Parathyroid adenoma (tissue), 2 donors: ENCODE data around the gene GPC6.

Experiments used
- H2AFZ ChIP-seq: fragments of 300-600 bp; sonication (generic); one replicate; pipeline ENCODE4 v1.7.0; 2017; ENCODE audit warnings: antibody characterized with exemption, mild to moderate bottlenecking
- H3K27ac ChIP-seq: fragments of 300-600 bp; sonication (generic); one replicate; pipeline ENCODE4 v1.7.0; 2017
- H3K27me3 ChIP-seq: fragments of 300-600 bp; sonication (generic); one replicate; pipeline ENCODE4 v1.7.0; 2017; ENCODE audit warnings: low read length; ENCODE audit not compliant: control insufficient read depth, insufficient read depth
- H3K36me3 ChIP-seq: fragments of 300-600 bp; sonication (generic); one replicate; pipeline ENCODE4 v1.7.0; 2017; ENCODE audit warnings: low read length; ENCODE audit not compliant: control insufficient read depth, insufficient read depth
- H3K4me1 ChIP-seq: fragments of 300-600 bp; sonication (generic); one replicate; pipeline ENCODE4 v1.7.0; 2017; ENCODE audit warnings: control low read depth
- H3K4me2 ChIP-seq: fragments of 300-600 bp; sonication (generic); one replicate; pipeline ENCODE4 v1.7.0; 2017; ENCODE audit warnings: low read length
- H3K4me3 ChIP-seq: fragments of 300-600 bp; sonication (generic); one replicate; pipeline ENCODE4 v1.7.0; 2017; ENCODE audit warnings: low read depth, low read length
- H3K79me2 ChIP-seq: fragments of 300-600 bp; sonication (generic); one replicate; pipeline ENCODE4 v1.7.0; 2017; ENCODE audit warnings: control low read depth
- H3K9ac ChIP-seq: fragments of 300-600 bp; sonication (generic); one replicate; pipeline ENCODE4 v1.7.0; 2017; ENCODE audit warnings: mild to moderate bottlenecking
- H3K9me3 ChIP-seq: fragments of 300-600 bp; sonication (generic); one replicate; pipeline ENCODE4 v1.7.0; 2017; ENCODE audit warnings: low read length; ENCODE audit not compliant: control insufficient read depth
- TF ChIP-seq, protein P1 (sequence below): fragments of 300-600 bp; sonication (generic); IDR thresholded peaks from one replicate; pipeline ENCODE4 v1.7.0; 2017; ENCODE audit warnings: antibody characterized with exemption, mild to moderate bottlenecking
- donor health status: primary hyperparathyroidism.

The GPC6 gene

DNA sequence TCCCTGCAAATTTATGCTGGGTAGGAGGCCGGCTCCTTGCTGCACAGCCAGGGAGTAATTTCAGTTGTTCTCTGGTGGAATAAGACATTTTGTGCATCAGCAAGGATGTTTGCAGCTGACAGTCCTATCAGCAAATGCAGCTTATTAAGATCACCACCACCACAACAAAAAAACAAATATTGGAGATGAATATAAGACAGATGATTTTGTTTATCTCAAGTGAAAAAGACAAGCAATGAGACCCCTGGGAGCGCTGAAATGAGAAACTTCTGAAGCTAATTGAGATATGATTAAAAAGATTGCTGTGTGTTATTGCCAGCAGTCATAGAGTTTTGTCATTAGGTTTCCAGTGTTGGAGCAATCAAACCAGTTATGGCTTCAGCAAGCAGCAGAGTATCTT lies 505.6 kb downstream of the GPC6 start:
- no peaks in the 10 kb centered on the region for H3K79me2 ChIP-seq

DNA sequence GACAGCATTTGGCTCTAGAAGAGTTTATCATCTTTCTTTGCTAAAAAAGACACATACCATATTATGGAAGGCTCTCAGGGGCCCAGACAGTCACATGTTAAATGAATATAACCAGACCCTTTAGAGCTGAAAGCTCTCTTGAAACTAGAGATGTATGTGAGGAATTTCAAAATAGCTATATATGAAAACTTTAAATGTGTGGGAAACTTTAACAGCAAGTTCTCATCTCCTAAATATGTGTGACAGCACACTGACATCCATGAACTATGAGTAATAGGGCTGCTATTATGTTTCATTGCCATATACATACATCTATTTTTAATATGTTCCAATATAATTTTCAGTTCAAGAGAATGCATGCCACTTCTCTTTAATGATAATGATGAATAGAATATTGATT lies 509.5 kb downstream of the GPC6 start:
- H2AFZ ChIP-seq = no peak overlapping the region
- no peak overlapping the region for H3K9ac ChIP-seq

More for the DNA sequence above, 505.6 kb downstream of the GPC6 start:
- Histone ChIP-seq H3K4me2 (no peak overlapping the region), H3K27ac (no peak overlapping the region), H3K9ac (no peak overlapping the region), H3K4me1 (no peaks in the 10 kb centered on the region), H3K4me3 (no peak overlapping the region), H3K36me3 (no peaks in the 10 kb centered on the region), H2AFZ (no peak overlapping the region), H3K9me3 (no peaks in the 10 kb centered on the region), H3K27me3 (no peaks in the 10 kb centered on the region)
- TF ChIP-seq, protein P1, sequence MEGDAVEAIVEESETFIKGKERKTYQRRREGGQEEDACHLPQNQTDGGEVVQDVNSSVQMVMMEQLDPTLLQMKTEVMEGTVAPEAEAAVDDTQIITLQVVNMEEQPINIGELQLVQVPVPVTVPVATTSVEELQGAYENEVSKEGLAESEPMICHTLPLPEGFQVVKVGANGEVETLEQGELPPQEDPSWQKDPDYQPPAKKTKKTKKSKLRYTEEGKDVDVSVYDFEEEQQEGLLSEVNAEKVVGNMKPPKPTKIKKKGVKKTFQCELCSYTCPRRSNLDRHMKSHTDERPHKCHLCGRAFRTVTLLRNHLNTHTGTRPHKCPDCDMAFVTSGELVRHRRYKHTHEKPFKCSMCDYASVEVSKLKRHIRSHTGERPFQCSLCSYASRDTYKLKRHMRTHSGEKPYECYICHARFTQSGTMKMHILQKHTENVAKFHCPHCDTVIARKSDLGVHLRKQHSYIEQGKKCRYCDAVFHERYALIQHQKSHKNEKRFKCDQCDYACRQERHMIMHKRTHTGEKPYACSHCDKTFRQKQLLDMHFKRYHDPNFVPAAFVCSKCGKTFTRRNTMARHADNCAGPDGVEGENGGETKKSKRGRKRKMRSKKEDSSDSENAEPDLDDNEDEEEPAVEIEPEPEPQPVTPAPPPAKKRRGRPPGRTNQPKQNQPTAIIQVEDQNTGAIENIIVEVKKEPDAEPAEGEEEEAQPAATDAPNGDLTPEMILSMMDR = no peak

DNA sequence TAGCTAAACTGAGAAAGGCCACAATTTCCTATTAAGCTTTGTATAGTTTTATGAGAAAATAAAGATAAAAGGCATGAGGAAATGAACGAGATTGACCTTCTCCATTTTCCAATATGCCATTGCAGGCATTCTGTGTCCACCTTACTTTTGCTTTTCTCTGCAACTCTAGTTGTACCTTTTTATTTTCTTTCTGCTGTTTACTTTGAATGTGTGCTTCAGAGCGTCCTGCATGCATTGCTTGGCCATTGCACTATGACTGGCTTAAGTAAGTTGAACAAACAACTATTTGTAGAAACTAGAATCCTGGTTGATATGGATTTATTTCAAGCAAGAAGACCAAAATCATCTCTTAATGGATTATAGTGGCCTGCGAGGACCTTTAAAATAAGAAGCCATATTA lies 510.3 kb downstream of the GPC6 start:
- Histone ChIP-seq H3K4me2 (no peak overlapping the region), H3K9ac (no peak overlapping the region), H3K27ac (no peak overlapping the region), H3K4me3 (no peak overlapping the region), H3K36me3 (no peaks in the 10 kb centered on the region), H2AFZ (no peak overlapping the region), H3K27me3 (no peaks in the 10 kb centered on the region), H3K9me3 (no peaks in the 10 kb centered on the region), H3K4me1 (no peaks in the 10 kb centered on the region), H3K79me2 (no peaks in the 10 kb centered on the region)
- TF ChIP-seq, protein P1 = no peak

More for the DNA sequence above, 509.5 kb downstream of the GPC6 start:
- Histone ChIP-seq H3K27me3 (no peaks in the 10 kb centered on the region), H3K27ac (no peak overlapping the region), H3K4me1 (no peaks in the 10 kb centered on the region), H3K36me3 (no peaks in the 10 kb centered on the region), H3K4me2 (no peak overlapping the region), H3K79me2 (no peaks in the 10 kb centered on the region), H3K9me3 (no peaks in the 10 kb centered on the region), H3K4me3 (no peak overlapping the region)
- TF ChIP-seq, protein P1 = no peak

DNA sequence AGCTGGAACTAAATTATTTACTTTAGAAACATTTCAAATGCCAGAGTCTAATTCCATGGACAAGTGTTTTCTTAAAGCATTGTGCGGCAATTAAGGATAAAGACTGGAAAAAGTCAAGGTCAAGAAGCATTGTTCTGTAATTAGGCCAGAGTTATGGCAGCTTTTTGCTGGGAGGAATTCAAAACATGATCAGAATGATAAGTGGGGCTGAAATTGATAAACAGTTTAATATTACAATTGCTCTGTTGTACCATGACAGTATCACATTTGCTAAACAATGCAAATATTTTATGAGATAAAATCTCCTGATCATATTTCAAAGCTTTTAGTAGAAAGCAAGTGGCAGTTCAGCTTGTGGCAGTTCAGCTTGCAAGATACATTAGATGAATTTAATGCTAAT lies 513.7 kb downstream of the GPC6 start:
- no peaks in the 10 kb centered on the region for H3K4me1 ChIP-seq
- no peaks in the 10 kb centered on the region for H3K9me3 ChIP-seq
- H3K36me3 ChIP-seq = no peaks in the 10 kb centered on the region
- H3K27ac ChIP-seq = no peak overlapping the region
- no peak overlapping the region for H3K4me3 ChIP-seq
- H3K79me2 ChIP-seq = no peaks in the 10 kb centered on the region
- H3K27me3 ChIP-seq = no peaks in the 10 kb centered on the region
- H3K4me2 ChIP-seq = peak overlapping the region; percentile 30
- TF ChIP-seq, protein P1 = no peak
- H2AFZ ChIP-seq = no peak overlapping the region
- H3K9ac ChIP-seq = no peak overlapping the region

DNA sequence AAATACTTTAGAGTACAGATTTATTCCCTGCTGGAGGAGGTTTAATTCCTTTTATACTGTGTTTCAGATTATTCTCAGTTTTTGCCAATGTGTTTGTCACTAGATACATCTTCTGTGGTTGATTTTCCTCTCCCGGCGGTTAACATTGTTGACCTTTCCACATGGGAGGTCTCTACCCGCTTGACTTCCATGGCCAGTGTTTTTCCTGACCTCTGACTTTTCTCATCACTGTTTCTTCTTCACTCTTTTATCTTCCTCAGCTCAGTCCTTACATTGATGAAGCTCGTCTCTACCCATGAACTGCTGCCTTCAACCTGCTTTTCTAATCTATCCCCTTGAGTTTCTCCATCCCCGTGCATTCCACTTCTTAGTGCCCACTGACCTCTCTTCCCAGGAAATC lies 517.4 kb downstream of the GPC6 start:
- TF ChIP-seq, protein P1 = no peak
- Histone ChIP-seq H3K4me2 (no peak overlapping the region), H3K9ac (no peak overlapping the region), H3K4me3 (no peak overlapping the region), H3K9me3 (no peaks in the 10 kb centered on the region), H3K27me3 (no peaks in the 10 kb centered on the region), H3K27ac (no peak overlapping the region), H3K36me3 (no peaks in the 10 kb centered on the region), H2AFZ (no peak overlapping the region), H3K4me1 (no peaks in the 10 kb centered on the region), H3K79me2 (no peaks in the 10 kb centered on the region)
